PFSK-1 (cell line): Measurements from ENCODE around the gene RPUSD1.

Experiments
- POLR2AphosphoS5 ChIP-seq: IDR thresholded peaks from 2 replicates; pipeline ENCODE4 v1.6.1; 2012; ENCODE audit warnings: low read depth, mild to moderate bottlenecking, control low read depth, low read length, moderate library complexity
- REST ChIP-seq, 2 experiments: IDR thresholded peaks; 2 replicates each; pipeline versions ENCODE4 v1.6.1 to v1.8.0; 2011 to 2012; ENCODE audit warnings: low read depth in 2 of 2, low read length in 2 of 2, control low read depth in 1 of 2, inconsistent platforms in 1 of 2, mild to moderate bottlenecking in 1 of 2, moderate library complexity in 1 of 2; ENCODE audit not compliant: insufficient read depth in 1 of 2
- SIN3A ChIP-seq: IDR thresholded peaks from 2 replicates; pipeline ENCODE4 v1.6.1; 2012; ENCODE audit warnings: mild to moderate bottlenecking, low read length, moderate library complexity, borderline replicate concordance; ENCODE audit not compliant: insufficient read depth
- TAF1 ChIP-seq: IDR thresholded peaks from 2 replicates; pipeline ENCODE4 v1.6.1; 2012; ENCODE audit warnings: low read length, control low read depth, borderline replicate concordance; ENCODE audit not compliant: insufficient read depth

- TF ChIP-seq SIN3A = no peak
- TF ChIP-seq POLR2AphosphoS5 = no peak
- no peak for TF ChIP-seq TAF1
- TF ChIP-seq REST (IDR thresholded peaks at IDR 0.05; ENCODE audit: insufficient read depth in 1 of 2, low read depth in 2 of 2, low read length in 2 of 2) = no peak
Observed at GRCh38 chr16:790086-790485, 1.9 kb upstream of the RPUSD1 start.
